Motor neuron (in vitro differentiated cells): ENCODE measurements around the gene SCN3A. TPM values are rescaled to one million over a fixed set of nuclear protein-coding genes. Genes with fewer than 3 reads are reported as not detected.
A peak's percentile ranks its signal among the peaks of the same experiment; 100 is the strongest.

Experiments
- ATAC-seq, 8 experiments: fragments of 200-7000 bp; cut with Tn5 transposase; replicated peaks in 6 of 8; 2 replicates each; pipeline ENCODE4 v1.8.0; 2021; ENCODE audit warnings: mild to moderate bottlenecking in 8 of 8, moderate library complexity in 8 of 8
- H3K27ac ChIP-seq, 2 donors: fragments of 250-450 bp; sonication (Bioruptor Pico); 2 replicates each; pipeline ENCODE4 v1.9.0; 2021; ENCODE audit warnings: antibody characterized with exemption in 2 of 2, mild to moderate bottlenecking in 2 of 2, moderate library complexity in 1 of 2
- H3K4me1 ChIP-seq, 2 donors: fragments of 250-450 bp; sonication (Bioruptor Pico); replicated peaks in 1 of 2; 2 replicates each; pipeline ENCODE4 v1.6.1; 2021; ENCODE audit warnings: antibody characterized with exemption in 2 of 2, mild to moderate bottlenecking in 2 of 2, moderate library complexity in 1 of 2
- H3K4me3 ChIP-seq, 5 donors: fragments of 250-450 bp; sonication (Bioruptor Pico); 2 replicates each; pipeline ENCODE4 v1.9.0; 2021; ENCODE audit warnings: antibody characterized with exemption in 5 of 5, mild to moderate bottlenecking in 5 of 5, moderate library complexity in 4 of 5
- WGBS, 10 experiments: fragments of 450-650 bp; shearing (Covaris generic); methylation state at CpG; one replicate each; pipeline ENCODE4 v1.0.0; 2022; 5-methylcytosine and 5-hydroxymethylcytosine counted together
- in situ Hi-C, 9 experiments: fragments of 400-800 bp; cut with MboI; loops; one replicate each; pipeline ENCODE4 v1.15.0; 2021; ENCODE audit warnings: low sequenced_read_pairs in 9 of 9, low pct_unique_long_range_greater_than_20kb in 2 of 9; ENCODE audit not compliant: unreplicated experiment in 9 of 9
- total RNA-seq, 8 experiments: library from RNA; unstranded; fragments of 300-600 nt; gene quantifications; 2 replicates each; pipeline versions ENCODE4 v1.2.3 to v1.2.4, GENCODE V29; 2022

Gene SCN3A
- total RNA-seq, 8 experiments from 2014 or later = 0.66 to 42.0 (median 26.2) TPM

DNA sequence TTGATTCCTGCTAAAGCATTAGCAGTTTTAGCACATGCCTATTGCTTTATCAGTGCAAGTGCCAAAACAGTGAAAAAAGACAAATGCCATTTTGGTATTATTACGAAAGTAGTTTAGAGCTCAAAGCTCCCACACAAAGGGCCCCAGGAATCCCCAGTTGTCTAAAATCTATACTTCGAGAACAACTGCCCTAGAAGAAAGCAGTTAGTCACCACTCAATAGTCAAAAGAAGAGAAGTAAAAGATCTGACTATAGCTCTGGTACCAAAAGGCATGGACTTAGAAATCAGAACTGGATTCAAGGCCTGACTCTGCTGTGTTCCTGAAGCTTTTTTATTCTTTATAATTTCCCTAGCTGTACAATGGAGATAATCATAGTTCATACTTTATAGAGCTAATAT, 21.8 kb downstream of the SCN3A start:
- Histone ChIP-seq H3K27ac (no peak overlapping the region), H3K4me3 (no peak overlapping the region), H3K4me1 (no peaks in the 10 kb centered on the region)
- ATAC-seq = no peak
- WGBS, 10 experiments = 36 to 100% (median 80%) methylated on average over 1 to 2 of the region's 2 CpGs; no CpG with 5 or more reads in 2 of the 10 experiments
- in situ Hi-C loops = loop anchor here in 2 of 9 experiments (25.0 kb wide), 1 partner anchor 170 kb away; no protein-coding TSS in a partner anchor

DNA sequence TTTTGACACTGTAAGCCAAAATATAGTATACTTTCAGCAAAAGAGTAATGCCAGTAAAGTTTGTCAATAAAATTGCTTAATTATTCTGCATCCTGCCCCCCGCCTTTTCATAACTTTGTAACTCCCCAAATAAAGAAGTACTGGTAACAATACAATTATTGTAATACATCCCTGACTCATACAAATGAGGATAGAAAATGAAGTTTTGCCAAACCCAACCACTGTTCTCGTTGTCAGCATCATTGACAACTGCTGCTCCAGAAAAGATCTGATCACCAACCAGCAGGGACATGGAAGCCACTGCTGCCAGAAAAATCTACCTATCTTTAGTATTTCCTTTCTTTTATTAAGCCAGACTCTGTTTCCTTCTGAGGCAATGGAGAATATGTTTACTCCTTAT, 27.1 kb downstream of the SCN3A start:
- in situ Hi-C loops = loop anchor here in 2 of 9 experiments (25.0 kb wide), 1 partner anchor 164 kb away; no protein-coding TSS in a partner anchor
- no peak for ATAC-seq
- WGBS, 10 experiments = 6 to 100% (median 93%) methylated on average over 1 to 2 of the region's 2 CpGs
- H3K4me3 ChIP-seq = no peak overlapping the region
- no peak overlapping the region for H3K27ac ChIP-seq
- H3K4me1 ChIP-seq = no peaks in the 10 kb centered on the region

DNA sequence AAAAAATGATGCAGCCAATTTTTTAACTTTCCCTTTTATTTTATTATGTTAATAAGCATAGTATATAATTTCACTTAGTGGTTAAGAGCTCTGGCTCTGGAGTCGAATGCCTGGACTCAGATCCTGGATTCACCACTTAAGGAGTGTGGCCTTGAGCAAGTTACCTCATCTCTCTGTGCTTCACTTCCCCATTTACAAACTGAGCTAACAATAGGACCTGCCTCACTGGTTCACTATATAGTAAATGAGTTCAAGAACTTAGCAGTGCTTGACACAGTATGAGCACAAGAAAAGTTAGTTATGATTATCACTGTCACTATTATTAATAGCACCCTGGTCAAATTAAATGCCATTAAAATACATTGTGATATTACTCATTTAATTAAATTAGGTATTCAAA, 30.6 kb downstream of the SCN3A start:
- 0 to 100% (median 63%) methylated on average over 1 of the region's 1 CpG; no CpG with 5 or more reads in 2 of the 10 experiments for WGBS, 10 experiments
- in situ Hi-C loops = no loop called here
- no peak for ATAC-seq
- no peak overlapping the region for H3K27ac ChIP-seq
- no peaks in the 10 kb centered on the region for H3K4me1 ChIP-seq
- no peak overlapping the region for H3K4me3 ChIP-seq

DNA sequence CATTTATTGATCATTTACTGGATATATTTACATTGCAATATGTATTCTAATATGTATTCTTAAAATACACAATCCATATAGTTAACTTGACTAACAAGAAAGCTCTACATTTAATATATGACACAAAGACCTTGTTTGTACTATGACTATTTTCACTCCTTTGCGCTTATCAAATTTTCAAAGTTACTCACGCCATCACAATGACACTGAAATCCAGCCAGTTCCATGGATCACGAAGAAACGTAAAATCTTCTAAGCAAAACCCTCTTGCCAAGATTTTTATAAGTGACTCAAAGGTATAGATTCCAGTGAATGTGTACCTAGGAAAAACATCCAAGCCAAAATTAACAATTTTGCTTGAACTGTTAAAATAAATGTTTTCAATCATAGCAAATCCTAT, 39.6 kb downstream of the SCN3A start:
- Histone ChIP-seq H3K4me1 (no peaks in the 10 kb centered on the region), H3K27ac (no peak overlapping the region), H3K4me3 (no peak overlapping the region)
- WGBS, 10 experiments = 65 to 100% (median 96%) methylated on average over 1 to 4 of the region's 4 CpGs; no CpG with 5 or more reads in 1 of the 10 experiments
- no peak for ATAC-seq
- in situ Hi-C loops = no loop called here

DNA sequence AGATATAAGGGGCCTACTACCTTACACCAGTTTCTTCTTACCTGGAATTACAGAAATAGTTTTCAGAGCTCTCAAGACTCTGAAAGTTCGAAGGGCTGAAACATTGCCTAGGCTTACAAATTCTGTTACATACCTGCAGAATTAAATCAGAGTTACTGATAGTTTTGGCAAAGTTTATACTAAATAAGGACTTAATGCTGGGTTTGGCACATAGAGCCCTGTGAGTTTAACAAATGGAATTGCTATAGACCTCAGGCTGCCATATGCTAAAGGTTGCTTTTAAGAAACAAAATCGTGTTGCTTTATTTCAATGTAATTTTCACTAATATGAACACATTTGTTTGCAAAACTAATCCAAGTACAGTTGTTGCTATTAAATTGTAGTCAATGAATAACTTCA, 40.1 kb downstream of the SCN3A start:
- H3K27ac ChIP-seq = no peak overlapping the region
- in situ Hi-C loops = no loop called here
- 0 to 100% (median 87%) methylated on average over 1 to 2 of the region's 2 CpGs for whole genome bisulfite sequencing, 10 experiments
- ATAC-seq = no peak
- no peaks in the 10 kb centered on the region for H3K4me1 ChIP-seq
- no peak overlapping the region for H3K4me3 ChIP-seq

DNA sequence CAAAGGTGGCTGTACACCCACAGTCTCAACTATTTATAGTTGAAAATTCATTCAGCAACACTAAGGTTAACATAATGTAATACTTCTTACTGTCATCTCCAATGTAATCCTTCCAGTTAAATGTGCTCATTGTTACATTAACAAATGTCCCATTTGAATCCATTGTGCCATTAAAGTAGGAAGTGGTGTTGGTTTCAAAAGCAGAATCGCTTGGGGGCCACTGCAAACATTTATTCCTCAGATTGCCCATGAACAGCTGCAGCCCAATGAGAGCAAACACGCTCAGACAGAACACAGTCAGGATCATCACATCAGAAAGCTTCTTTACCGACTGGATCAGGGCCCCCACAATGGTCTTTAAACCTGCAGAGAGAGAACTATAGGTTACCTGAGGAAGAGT, 41.4 kb downstream of the SCN3A start:
- peak in 1 of 8 experiments; percentile 36 for ATAC-seq
- in situ Hi-C loops = no loop called here
- 10 to 83% (median 56%) methylated on average over 1 to 3 of the region's 3 CpGs; no CpG with 5 or more reads in 2 of the 10 experiments for WGBS, 10 experiments
- Histone ChIP-seq H3K4me3 (no peak overlapping the region), H3K4me1 (no peaks in the 10 kb centered on the region), H3K27ac (no peak overlapping the region)

DNA sequence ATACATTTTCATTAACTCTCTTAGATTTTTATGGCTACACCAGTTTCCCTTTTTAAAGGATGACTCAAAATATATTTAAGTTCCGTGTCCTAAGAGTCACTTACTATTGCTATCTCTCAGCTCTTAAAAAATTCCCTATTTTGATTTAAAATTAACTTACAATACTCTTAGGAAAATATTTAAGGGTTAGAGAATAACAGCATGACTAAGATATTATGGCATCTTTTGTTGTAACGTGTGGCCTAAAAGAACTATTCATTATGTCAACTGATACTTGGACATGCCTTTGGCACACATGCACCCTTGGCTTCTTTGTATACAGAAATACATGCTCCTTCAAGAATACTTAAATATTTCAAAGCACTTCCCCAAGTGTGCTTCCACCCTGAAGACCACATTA, 42.3 kb downstream of the SCN3A start:
- ATAC-seq = no peak
- Histone ChIP-seq H3K27ac (no peak overlapping the region), H3K4me1 (no peaks in the 10 kb centered on the region), H3K4me3 (no peak overlapping the region)
- in situ Hi-C loops = no loop called here
- 18 to 100% (median 90%) methylated on average over 1 to 2 of the region's 2 CpGs for WGBS, 10 experiments

DNA sequence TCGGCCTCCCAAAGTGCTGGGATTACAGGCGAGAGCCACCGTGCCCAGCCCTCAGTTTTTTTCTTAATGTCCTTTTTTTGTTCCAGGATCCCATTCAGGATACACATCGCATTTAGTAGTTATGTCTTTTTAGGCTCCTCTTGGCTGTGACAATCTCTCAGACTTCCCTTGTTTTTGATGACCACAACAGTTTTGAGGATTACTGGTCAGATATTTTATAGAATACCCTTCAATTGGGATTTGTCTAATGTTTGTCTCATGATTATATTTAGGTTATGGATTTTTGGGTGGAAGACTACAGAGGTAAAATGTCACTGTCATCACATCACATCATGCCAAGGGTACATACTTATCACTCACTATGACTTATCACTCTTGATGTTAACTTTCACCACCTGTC, 46.7 kb downstream of the SCN3A start:
- no peaks in the 10 kb centered on the region for H3K4me1 ChIP-seq
- ATAC-seq = no peak
- in situ Hi-C loops = no loop called here
- H3K4me3 ChIP-seq = no peak overlapping the region
- H3K27ac ChIP-seq = no peak overlapping the region
- 43 to 100% (median 84%) methylated on average over 1 to 4 of the region's 4 CpGs; no CpG with 5 or more reads in 5 of the 10 experiments for WGBS, 10 experiments

DNA sequence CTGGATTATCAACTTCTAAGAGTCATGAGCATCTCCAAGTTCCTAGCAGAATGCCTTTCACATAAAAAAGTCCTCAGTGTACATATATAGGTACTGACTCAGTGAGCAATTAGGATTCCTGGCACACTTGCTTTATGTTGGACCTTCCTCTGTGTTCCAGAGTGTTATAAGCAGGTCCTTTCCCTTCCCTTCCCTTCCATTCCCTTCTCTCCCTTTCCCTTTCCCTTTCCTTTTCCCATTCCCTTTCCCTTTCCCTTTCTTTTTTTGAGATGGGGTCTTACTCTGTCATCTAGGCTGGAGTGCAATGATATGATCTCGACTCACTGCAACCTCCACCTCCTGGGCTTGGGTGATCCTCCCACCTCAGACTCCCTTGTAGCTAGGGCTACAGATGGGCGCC, 48.7 kb downstream of the SCN3A start:
- Histone ChIP-seq H3K4me3 (no peak overlapping the region), H3K27ac (no peak overlapping the region), H3K4me1 (no peaks in the 10 kb centered on the region)
- WGBS, 10 experiments = 20 to 100% (median 86%) methylated on average over 1 to 2 of the region's 2 CpGs; no CpG with 5 or more reads in 3 of the 10 experiments
- ATAC-seq = no peak
- in situ Hi-C loops = no loop called here

DNA sequence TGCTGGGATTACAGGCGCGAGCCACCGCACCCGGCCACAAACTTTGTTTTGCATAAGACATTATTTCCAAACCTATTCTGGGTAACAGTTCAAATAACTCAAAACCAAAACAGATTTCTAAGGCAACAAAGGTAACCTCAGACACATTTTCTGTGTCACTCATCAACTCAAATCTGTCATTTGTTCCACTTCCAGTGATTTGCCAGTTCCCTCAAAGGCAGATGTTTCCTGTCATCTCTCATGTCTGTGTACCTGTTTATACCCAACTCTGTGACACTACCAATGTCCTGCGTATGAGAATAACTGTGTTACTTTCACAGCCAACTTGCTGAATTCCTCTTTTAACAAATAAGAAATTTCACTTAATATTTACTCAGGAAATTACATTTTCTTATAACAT, 54.4 kb downstream of the SCN3A start:
- in situ Hi-C loops = no loop called here
- Histone ChIP-seq H3K4me1 (no peaks in the 10 kb centered on the region), H3K27ac (no peak overlapping the region), H3K4me3 (no peak overlapping the region)
- WGBS, 10 experiments = 56 to 100% (median 88%) methylated on average over 1 to 5 of the region's 5 CpGs
- ATAC-seq = no peak

DNA sequence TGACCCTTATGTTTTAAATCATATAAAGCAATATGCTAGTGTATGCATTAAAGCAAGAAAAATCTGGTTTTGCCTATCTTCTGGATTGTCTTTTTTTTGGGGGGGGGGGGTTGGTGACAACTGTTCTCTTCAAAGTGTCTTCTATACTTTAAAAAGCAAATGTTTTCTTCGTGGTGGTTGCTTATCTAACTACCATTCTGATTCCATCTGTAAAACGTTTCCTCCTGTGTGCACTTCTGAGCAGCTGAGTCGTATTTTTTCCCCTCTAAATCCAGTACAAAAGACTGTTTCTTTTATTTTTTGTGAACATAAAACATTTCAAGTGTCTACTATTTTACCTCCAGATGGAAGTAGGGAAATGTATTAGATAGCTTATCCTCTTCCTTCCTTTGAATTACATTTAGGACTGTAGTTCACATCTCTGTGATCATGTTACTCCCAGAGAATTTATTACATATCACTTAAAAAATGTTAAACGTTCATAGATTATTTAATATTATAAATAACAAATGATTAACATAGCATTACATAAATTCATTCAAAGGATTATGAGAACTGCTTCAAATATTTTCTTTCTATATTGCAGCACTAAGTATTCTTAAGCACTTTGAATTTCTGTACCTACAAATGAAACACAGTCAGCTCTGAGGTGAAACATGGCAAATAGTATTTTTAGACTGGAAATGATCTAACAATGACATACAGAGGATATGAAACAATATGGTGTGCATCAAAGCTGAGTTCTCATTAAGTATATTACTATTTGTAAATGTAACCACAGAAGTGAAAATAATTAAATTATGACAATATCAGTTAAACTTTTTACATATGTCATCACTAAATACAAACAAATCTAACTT, 56.4 kb downstream of the SCN3A start:
- 0 to 70% (median 8%) methylated on average over 2 to 4 of the region's 4 CpGs; no CpG with 5 or more reads in 1 of the 10 experiments for WGBS, 10 experiments
- Histone ChIP-seq H3K4me3 (no peak overlapping the region), H3K27ac (no peak overlapping the region), H3K4me1 (no peaks in the 10 kb centered on the region)
- ATAC-seq = no peak
- in situ Hi-C loops = no loop called here

DNA sequence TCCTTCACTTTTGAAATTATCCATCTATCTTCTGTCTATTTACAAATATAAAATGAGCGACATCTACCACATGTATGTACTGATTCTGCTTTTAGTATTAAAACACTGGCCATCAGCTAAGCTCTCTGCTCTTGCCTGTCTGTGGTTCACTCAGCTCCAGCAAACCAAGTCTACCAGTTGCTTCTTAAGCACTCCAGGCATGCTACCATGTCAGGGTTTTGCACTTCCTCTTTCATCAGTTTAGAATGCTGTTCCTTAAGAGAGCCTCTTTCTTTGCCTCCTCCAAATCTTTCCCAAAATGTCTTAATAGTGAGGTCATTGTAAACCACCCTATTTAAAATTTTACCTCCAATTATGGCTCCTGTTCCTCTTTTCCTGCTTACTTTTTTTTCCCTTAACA, 59.5 kb downstream of the SCN3A start:
- in situ Hi-C loops = no loop called here
- Histone ChIP-seq H3K4me1 (peaks cover 0 to 2% of the 10 kb centered on the region in 2 donors), H3K4me3 (no peak overlapping the region), H3K27ac (no peak overlapping the region)
- ATAC-seq = no peak
- WGBS, 10 experiments = 0 to 100% (median 73%) methylated on average over 1 of the region's 1 CpG; no CpG with 5 or more reads in 1 of the 10 experiments

DNA sequence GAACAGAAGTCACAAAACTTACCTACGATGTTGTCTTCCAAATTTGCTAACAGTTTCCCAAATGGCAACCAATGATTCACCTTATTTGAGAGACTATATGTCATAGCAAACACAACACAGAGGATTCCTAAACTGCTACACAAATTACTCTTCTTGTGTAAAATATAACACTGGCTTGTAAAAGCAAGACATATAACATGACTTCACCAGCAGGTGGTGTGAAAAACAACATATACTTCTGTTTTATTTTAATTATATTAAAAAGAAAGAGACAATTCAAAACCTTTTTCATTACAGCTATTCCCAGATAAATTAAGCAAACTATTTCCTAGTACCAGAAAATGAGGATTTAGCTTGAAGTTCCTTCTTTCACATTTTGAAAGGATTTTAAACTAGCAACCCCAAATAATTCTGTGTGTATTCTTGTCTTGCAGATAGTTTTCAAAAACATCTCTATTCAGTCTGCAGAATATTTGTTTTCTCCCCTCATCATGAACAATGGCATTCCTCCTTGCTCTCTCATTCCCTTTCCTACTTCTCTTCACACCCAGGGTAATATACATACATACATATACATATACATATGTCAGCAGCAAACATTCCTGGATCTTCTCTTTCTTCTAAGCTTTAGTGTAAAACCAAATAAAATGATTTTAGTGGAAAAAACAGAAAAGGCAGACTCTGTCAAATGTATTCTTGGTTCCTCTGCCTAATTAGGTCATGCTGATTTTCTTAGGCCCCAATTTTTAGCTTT, 62.1 kb downstream of the SCN3A start:
- Histone ChIP-seq H3K27ac (no peak overlapping the region), H3K4me3 (no peak overlapping the region), H3K4me1 (peaks cover 0 to 2% of the 10 kb centered on the region in 2 donors)
- in situ Hi-C loops = no loop called here
- peak in 1 of 8 experiments; percentile 63 for ATAC-seq
- 33 to 100% (median 85%) methylated on average over 1 of the region's 1 CpG; no CpG with 5 or more reads in 2 of the 10 experiments for WGBS, 10 experiments
